ENCODE measurements around the gene AP1S3. TPM values are rescaled to one million over a fixed set of nuclear protein-coding genes. Genes with fewer than 3 reads are reported as not detected.

The AP1S3 gene
- total RNA-seq, 1 donor from 2014 or later = 46.3 TPM

DNA sequence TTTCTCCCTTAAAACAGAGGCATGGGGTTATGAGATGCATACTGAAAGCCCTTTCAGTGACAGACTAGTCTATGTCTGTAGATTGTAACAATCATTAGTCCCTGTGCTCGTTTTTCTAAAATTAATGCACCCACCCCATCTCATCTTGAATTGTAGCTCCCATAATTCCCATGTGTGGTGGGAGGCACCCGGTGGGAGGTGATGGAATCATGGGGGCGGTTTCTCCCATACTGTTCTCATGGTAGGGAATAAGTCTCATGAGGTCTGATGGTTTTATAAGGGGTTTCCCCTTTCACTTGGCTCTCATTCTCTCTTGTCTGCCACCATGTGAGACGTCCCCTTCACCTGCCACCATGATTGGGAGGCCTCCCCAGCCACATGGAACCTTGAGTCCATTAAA lies 100.9 kb downstream of the AP1S3 start:
- ATAC-seq (ENCODE audit: low read depth) (no peak), DNase-seq (no peak)
- POLR2A ChIA-PET = no interaction called here
- no peak for TF ChIP-seq CTCF (IDR thresholded peaks at IDR 0.05)
- CTCF ChIA-PET = no interaction called here
- Mint-ChIP-seq H3K36me3 (ENCODE audit: low read depth) (no peaks in the 10 kb centered on the region), H3K4me3 (no peak overlapping the region), H3K4me1 (no peaks in the 10 kb centered on the region), H3K27me3 (no peaks in the 10 kb centered on the region), H3K27ac (no peak overlapping the region), H3K9me3 (peaks cover 3% of the 10 kb centered on the region)
- intact Hi-C loops (cut with micrococcal nuclease) = no loop called here

GRCh38 chr2:223735659-223736244 lies 101.6 kb downstream of the AP1S3 start:
- Mint-ChIP-seq H3K27ac (no peak overlapping the region), H3K9me3 (peaks cover 3% of the 10 kb centered on the region), H3K4me3 (no peak overlapping the region), H3K36me3 (ENCODE audit: low read depth) (no peaks in the 10 kb centered on the region), H3K27me3 (no peaks in the 10 kb centered on the region), H3K4me1 (no peaks in the 10 kb centered on the region)
- no peak for ATAC-seq (ENCODE audit: low read depth)
- intact Hi-C loops (cut with micrococcal nuclease) = no loop called here
- no peak for TF ChIP-seq CTCF (IDR thresholded peaks at IDR 0.05)
- DNase-seq = no peak
- ChIA-PET CTCF (no interaction called here), POLR2A (no interaction called here)

GRCh38 chr2:223735035-223735640 lies 102.2 kb downstream of the AP1S3 start:
- CTCF ChIA-PET = interaction anchor here (1.1 kb wide), 1 partner anchor 259 kb away, joined by 3 read pairs; no protein-coding TSS in a partner anchor
- Mint-ChIP-seq H3K4me1 (no peaks in the 10 kb centered on the region), H3K27me3 (no peaks in the 10 kb centered on the region), H3K27ac (no peak overlapping the region), H3K9me3 (peaks cover 3% of the 10 kb centered on the region), H3K4me3 (no peak overlapping the region), H3K36me3 (ENCODE audit: low read depth) (no peaks in the 10 kb centered on the region)
- POLR2A ChIA-PET = no interaction called here
- TF ChIP-seq CTCF (IDR thresholded peaks at IDR 0.05) = no peak
- no peak for DNase-seq
- intact Hi-C loops (cut with micrococcal nuclease) = no loop called here
- ATAC-seq (ENCODE audit: low read depth) = no peak

GRCh38 chr2:223734346-223734745 lies 103.0 kb downstream of the AP1S3 start:
- no peak for TF ChIP-seq CTCF (IDR thresholded peaks at IDR 0.05)
- Mint-ChIP-seq H3K4me3 (no peak overlapping the region), H3K27me3 (no peaks in the 10 kb centered on the region), H3K9me3 (peaks cover 3% of the 10 kb centered on the region), H3K4me1 (no peaks in the 10 kb centered on the region), H3K27ac (no peak overlapping the region), H3K36me3 (ENCODE audit: low read depth) (no peaks in the 10 kb centered on the region)
- intact Hi-C loops (cut with micrococcal nuclease) = no loop called here
- no peak for ATAC-seq (ENCODE audit: low read depth)
- no peak for DNase-seq
- ChIA-PET POLR2A (no interaction called here), CTCF (interaction anchor here (1.1 kb wide), 1 partner anchor 259 kb away, joined by 3 read pairs; no protein-coding TSS in a partner anchor)

- POLR2A ChIA-PET = no interaction called here
- Mint-ChIP-seq H3K27ac (no peak overlapping the region), H3K4me3 (no peak overlapping the region), H3K36me3 (ENCODE audit: low read depth) (no peaks in the 10 kb centered on the region), H3K27me3 (no peaks in the 10 kb centered on the region), H3K4me1 (no peaks in the 10 kb centered on the region), H3K9me3 (no peaks in the 10 kb centered on the region)
- CTCF ChIA-PET = no interaction called here
- ATAC-seq (ENCODE audit: low read depth) (no peak), DNase-seq (no peak)
- intact Hi-C loops (cut with micrococcal nuclease) = no loop called here
- no peak for TF ChIP-seq CTCF (IDR thresholded peaks at IDR 0.05)
Observed at GRCh38 chr2:223732346-223732745, 105.0 kb downstream of the AP1S3 start.

Data from activated B cell treated with CpG ODN at 0.5 μM for 24 hours (primary cell).